ENCODE data around the gene PAMR1. TPM values are rescaled to one million over a fixed set of nuclear protein-coding genes. Genes with fewer than 3 reads are reported as not detected.

Gene PAMR1
- total RNA-seq, 4 donors from 2014 or later, result 4.0 to 14.5 (median 7.4) TPM

DNA sequence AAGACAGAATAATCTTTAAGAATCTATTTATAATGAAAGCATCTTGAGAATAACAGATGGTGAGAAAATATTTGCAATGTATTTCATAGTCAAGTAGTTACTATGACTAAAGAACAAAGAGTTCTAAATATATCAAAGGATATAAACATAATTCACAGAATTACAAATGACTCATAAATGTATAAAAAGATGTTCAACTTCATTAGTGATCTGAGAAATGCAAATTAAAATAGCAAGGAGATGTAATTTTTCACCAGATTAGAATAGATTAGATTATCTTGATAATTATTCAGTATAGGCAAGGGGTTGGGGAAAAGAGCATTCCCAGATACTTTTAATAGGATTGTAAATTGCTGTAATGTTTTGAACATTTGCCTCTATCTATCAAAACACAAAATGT lies 30.1 kb upstream of the PAMR1 start:
- H3K27ac ChIP-seq (replicated peaks in 1 of 4), result no peak overlapping the region
- intact Hi-C loops (cut with DNase I), result no loop called here
- DNase-seq (ENCODE audit: extremely low spot score), result no peak
- H3K4me3 ChIP-seq, result no peak overlapping the region
- no peaks in the 10 kb centered on the region for H3K27me3 ChIP-seq
- H3K9me3 ChIP-seq, result no peaks in the 10 kb centered on the region
- TF ChIP-seq EP300 (IDR thresholded peaks at IDR 0.05) (no peak), POLR2AphosphoS5 (IDR thresholded peaks at IDR 0.05) (no peak), POLR2A (IDR thresholded peaks at IDR 0.05; ENCODE audit: low read depth) (no peak)
- TF ChIP-seq, protein P1, sequence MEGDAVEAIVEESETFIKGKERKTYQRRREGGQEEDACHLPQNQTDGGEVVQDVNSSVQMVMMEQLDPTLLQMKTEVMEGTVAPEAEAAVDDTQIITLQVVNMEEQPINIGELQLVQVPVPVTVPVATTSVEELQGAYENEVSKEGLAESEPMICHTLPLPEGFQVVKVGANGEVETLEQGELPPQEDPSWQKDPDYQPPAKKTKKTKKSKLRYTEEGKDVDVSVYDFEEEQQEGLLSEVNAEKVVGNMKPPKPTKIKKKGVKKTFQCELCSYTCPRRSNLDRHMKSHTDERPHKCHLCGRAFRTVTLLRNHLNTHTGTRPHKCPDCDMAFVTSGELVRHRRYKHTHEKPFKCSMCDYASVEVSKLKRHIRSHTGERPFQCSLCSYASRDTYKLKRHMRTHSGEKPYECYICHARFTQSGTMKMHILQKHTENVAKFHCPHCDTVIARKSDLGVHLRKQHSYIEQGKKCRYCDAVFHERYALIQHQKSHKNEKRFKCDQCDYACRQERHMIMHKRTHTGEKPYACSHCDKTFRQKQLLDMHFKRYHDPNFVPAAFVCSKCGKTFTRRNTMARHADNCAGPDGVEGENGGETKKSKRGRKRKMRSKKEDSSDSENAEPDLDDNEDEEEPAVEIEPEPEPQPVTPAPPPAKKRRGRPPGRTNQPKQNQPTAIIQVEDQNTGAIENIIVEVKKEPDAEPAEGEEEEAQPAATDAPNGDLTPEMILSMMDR (IDR thresholded peaks at IDR 0.05), result no peak
- peaks cover 0 to 19% (median 9%) of the 10 kb centered on the region in 4 donors for H3K4me1 ChIP-seq
- no peaks in the 10 kb centered on the region for H3K36me3 ChIP-seq

DNA sequence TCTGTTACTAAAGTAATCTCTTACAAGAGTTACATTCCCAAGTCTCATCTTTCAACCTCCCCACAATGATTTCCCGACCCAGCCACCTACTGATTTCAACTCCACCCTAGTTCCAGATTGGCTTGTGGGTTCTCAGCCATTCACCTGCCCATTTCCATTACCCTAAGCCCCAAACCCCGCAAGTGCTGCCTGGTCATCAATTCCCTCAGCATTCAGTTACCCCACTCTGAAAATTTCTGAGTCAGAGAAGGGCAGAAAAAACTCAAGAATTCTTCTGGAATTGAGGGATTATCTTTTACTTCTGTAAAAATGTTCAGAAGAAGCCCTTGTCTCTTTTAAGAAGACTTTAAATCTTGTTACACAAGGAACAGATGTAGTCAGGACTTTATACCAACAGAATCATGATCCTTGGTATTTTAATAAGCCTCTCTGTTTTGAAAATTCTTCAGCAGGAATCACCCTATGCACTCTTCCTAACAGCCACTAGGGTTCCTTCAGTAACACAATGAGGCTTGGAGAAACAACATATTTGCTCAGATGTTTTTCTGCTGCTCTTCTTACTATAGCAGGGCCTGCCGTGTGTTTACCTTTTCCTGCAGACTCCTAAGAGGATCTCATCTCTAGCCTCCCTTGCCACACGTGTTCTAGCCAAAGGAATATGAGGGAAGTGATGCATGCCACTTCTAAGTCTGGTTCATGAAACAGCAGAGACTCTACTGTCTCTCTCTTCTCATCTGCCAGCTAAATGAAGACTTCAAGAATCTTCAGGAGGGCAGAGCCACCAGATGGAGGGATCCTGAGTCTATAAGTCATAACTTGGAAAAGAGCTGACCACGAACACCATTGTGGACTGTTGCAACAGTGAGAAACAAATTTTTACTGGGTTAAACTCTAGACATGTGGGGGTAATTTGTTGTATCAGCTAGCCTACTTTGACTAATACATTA lies 29.3 kb upstream of the PAMR1 start:
- TF ChIP-seq, protein P1 (IDR thresholded peaks at IDR 0.05), result peak in 1 of 3 experiments; percentile 17
- TF ChIP-seq POLR2A (IDR thresholded peaks at IDR 0.05; ENCODE audit: low read depth), result no peak
- Histone ChIP-seq H3K4me3 (no peak overlapping the region), H3K4me1 (peaks cover 0 to 19% (median 9%) of the 10 kb centered on the region in 4 donors), H3K27ac (replicated peaks in 1 of 4) (no peak overlapping the region), H3K27me3 (no peaks in the 10 kb centered on the region), H3K36me3 (no peaks in the 10 kb centered on the region), H3K9me3 (no peaks in the 10 kb centered on the region)
- intact Hi-C loops (cut with DNase I), result no loop called here
- 73% methylated on average over 5 of the region's 5 CpGs for WGBS
- peak; percentile 72 for DNase-seq (ENCODE audit: extremely low spot score)

DNA sequence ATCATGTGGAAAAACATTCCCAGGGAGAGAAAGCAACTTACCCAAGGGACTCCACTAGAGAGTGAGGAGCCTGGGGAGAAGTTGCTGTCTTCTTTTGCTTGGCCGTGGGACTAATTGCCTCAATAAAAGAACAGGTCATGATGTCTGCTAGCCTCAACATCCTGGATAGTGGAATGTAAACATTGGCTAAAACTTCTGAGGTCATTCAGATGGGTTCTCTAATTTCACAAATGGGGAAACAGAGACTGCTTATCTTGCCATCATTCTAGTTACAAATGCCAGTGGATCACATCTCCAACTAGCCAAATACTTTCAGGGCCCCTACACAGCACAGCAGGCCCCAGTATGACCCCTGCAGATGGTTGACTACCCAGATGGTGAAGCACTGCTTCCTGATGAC lies 28.4 kb upstream of the PAMR1 start:
- TF ChIP-seq POLR2AphosphoS5 (IDR thresholded peaks at IDR 0.05) (no peak), EP300 (IDR thresholded peaks at IDR 0.05) (no peak), POLR2A (IDR thresholded peaks at IDR 0.05; ENCODE audit: low read depth) (no peak)
- TF ChIP-seq, protein P1 (IDR thresholded peaks at IDR 0.05), result no peak
- H3K27ac ChIP-seq (replicated peaks in 1 of 4), result no peak overlapping the region
- intact Hi-C loops (cut with DNase I), result no loop called here
- DNase-seq (ENCODE audit: extremely low spot score), result peak; percentile 7
- H3K4me1 ChIP-seq, result peaks cover 0 to 14% (median 9%) of the 10 kb centered on the region in 4 donors
- WGBS, result 63% methylated on average over 1 of the region's 1 CpG
- no peaks in the 10 kb centered on the region for H3K9me3 ChIP-seq
- no peaks in the 10 kb centered on the region for H3K36me3 ChIP-seq
- no peak overlapping the region for H3K4me3 ChIP-seq
- H3K27me3 ChIP-seq, result no peaks in the 10 kb centered on the region

DNA sequence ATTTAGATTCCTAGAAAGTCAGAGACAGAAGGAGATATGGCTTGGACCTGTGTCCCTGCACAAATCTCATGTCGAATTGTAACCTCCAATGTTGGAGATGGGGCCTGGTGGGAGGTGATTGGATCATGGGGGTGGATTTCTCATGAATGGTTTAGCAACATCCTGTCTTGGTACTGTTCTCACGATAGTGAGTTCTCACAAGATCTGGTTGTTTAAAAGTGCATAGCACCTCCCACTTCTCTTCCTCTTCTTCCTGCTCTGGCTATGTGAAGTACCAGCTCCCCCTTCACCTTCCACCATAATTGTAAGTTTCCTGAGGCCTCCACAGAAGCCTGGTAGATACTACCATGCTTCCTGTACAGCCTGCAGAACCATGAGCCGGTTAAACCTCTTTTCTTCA lies 27.6 kb upstream of the PAMR1 start:
- TF ChIP-seq POLR2AphosphoS5 (IDR thresholded peaks at IDR 0.05) (no peak), EP300 (IDR thresholded peaks at IDR 0.05) (no peak), POLR2A (IDR thresholded peaks at IDR 0.05; ENCODE audit: low read depth) (no peak)
- TF ChIP-seq, protein P1 (IDR thresholded peaks at IDR 0.05), result no peak
- 88% methylated on average over 3 of the region's 3 CpGs for WGBS
- Histone ChIP-seq H3K36me3 (no peaks in the 10 kb centered on the region), H3K4me3 (no peak overlapping the region), H3K27me3 (no peaks in the 10 kb centered on the region), H3K9me3 (no peaks in the 10 kb centered on the region), H3K4me1 (peaks cover 0 to 8% (median 5%) of the 10 kb centered on the region in 4 donors), H3K27ac (replicated peaks in 1 of 4) (no peak overlapping the region)
- intact Hi-C loops (cut with DNase I), result no loop called here
- DNase-seq (ENCODE audit: extremely low spot score), result peak; percentile 77

All from esophagus muscularis mucosa (tissue), 4 donors.